ENCODE results near the gene LTA4H. TPM values are rescaled to one million over a fixed set of nuclear protein-coding genes. Genes with fewer than 3 reads are reported as not detected.

The LTA4H gene
- total and polyA plus RNA-seq, 2 of the 4 experiments (the other 2 are of a cell fraction) = 41.0 to 43.3 TPM

- no peak overlapping the region for H3K23ac ChIP-seq (ENCODE audit: low read depth, low read length)
- H2BK5ac ChIP-seq (ENCODE audit: low read depth, low read length, poor library complexity, severe bottlenecking) = no peak overlapping the region
- no peak overlapping the region for H3K4me3 ChIP-seq (ENCODE audit: insufficient read depth, low read depth, low read length)
- no peak overlapping the region for H2BK120ac ChIP-seq (ENCODE audit: low read depth, low read length)
- no peaks in the 10 kb centered on the region for H3K79me1 ChIP-seq (ENCODE audit: low read depth in 1 of 2, low read length in 2 of 2)
- H3K14ac ChIP-seq (replicated peaks; ENCODE audit: low read depth, low read length) = no peak overlapping the region
- H3K18ac ChIP-seq (ENCODE audit: low read depth, low read length) = no peak overlapping the region
- in situ Hi-C loops (cut with MboI; ENCODE audit: low sequenced_read_pairs) (no loop called here), dilution Hi-C loops (cut with HindIII; ENCODE audit: low sequenced_read_pairs, unreplicated experiment) (no loop called here), intact Hi-C loops (cut with micrococcal nuclease) (no loop called here)
- H2BK15ac ChIP-seq (ENCODE audit: low read depth, low read length) = no peak overlapping the region
- no peak overlapping the region for H3K9ac ChIP-seq (ENCODE audit: low read depth, low read length)
- no peak overlapping the region for H2AK5ac ChIP-seq (ENCODE audit: low read depth, low read length)
- H4K91ac ChIP-seq (ENCODE audit: insufficient read depth, low read depth, low read length) = no peak overlapping the region
- no peaks in the 10 kb centered on the region for H3K4me1 ChIP-seq (ENCODE audit: control insufficient read depth, insufficient read depth, low read length)
- H3K4ac ChIP-seq (ENCODE audit: low read depth, low read length) = no peak overlapping the region
- POLR2A ChIA-PET (ENCODE audit: unreplicated experiment) = no interaction called here
- no peaks in the 10 kb centered on the region for H3K36me3 ChIP-seq (ENCODE audit: control insufficient read depth, insufficient read depth, low read length)
- CTCF ChIA-PET = no interaction called here
- H3K9me1 ChIP-seq (ENCODE audit: insufficient read depth, low read length) = no peaks in the 10 kb centered on the region
- no peak overlapping the region for H4K8ac ChIP-seq (ENCODE audit: low read depth in 2 of 2, low read length in 2 of 2)
- H3K27me3 ChIP-seq (ENCODE audit: control insufficient read depth, insufficient read depth, low read length) = peaks cover 12% of the 10 kb centered on the region
- H3K56ac ChIP-seq (ENCODE audit: extremely low read depth, insufficient read depth, low read length) = no peak overlapping the region
- no peak for ATAC-seq (ENCODE audit: low read depth)
- no peak overlapping the region for H2BK20ac ChIP-seq (ENCODE audit: low read depth, low read length)
- no peaks in the 10 kb centered on the region for H3K9me3 ChIP-seq (ENCODE audit: control insufficient read depth, insufficient read depth, low read length)
- no TSS peak for BruUV-seq (replicated peaks)
- no peak overlapping the region for H2AFZ ChIP-seq (replicated peaks; ENCODE audit: low read length, poor library complexity)
- no peak overlapping the region for H3K4me2 ChIP-seq (ENCODE audit: low read depth, low read length)
- WGBS, 2 experiments (ENCODE audit: extremely low coverage in 2 of 2, insufficient read length in 1 of 2) = no CpG with 5 or more reads among the region's 2 CpGs
- no peak for TF ChIP-seq CEBPB (IDR thresholded peaks at IDR 0.05; ENCODE audit: low read depth, low read length)
- no peak for TF ChIP-seq POLR2A (IDR thresholded peaks at IDR 0.05; ENCODE audit: low read depth, low read length)
- no peak for TF ChIP-seq MAFK (IDR thresholded peaks at IDR 0.05; ENCODE audit: low read depth, low read length)
- no peak for TF ChIP-seq USF2 (IDR thresholded peaks at IDR 0.05; ENCODE audit: low read depth, low read length)
- TF ChIP-seq MXI1 (IDR thresholded peaks at IDR 0.05; ENCODE audit: borderline replicate concordance, low read depth, low read length) = no peak
- TF ChIP-seq FOS (IDR thresholded peaks at IDR 0.05; ENCODE audit: low read depth, low read length) = no peak
- TF ChIP-seq BHLHE40 (IDR thresholded peaks at IDR 0.05; ENCODE audit: low read depth, low read length) = no peak
- TF ChIP-seq CHD1 (IDR thresholded peaks at IDR 0.05; ENCODE audit: low read depth, low read length) = no peak
- no peak for TF ChIP-seq SMC3 (IDR thresholded peaks at IDR 0.05; ENCODE audit: low read depth, low read length)
- no peak for TF ChIP-seq NFE2L2 (IDR thresholded peaks at IDR 0.05; ENCODE audit: low read depth, low read length)
- TF ChIP-seq CTCF (conservative IDR thresholded peaks at IDR 0.05; ENCODE audit: low read depth, low read length) = no peak
- TF ChIP-seq RCOR1 (IDR thresholded peaks at IDR 0.05; ENCODE audit: insufficient replicate concordance, low read length) = no peak
- no peak for TF ChIP-seq RFX5 (IDR thresholded peaks at IDR 0.05; ENCODE audit: low read depth, low read length)
- no peak for TF ChIP-seq RAD21 (IDR thresholded peaks at IDR 0.05; ENCODE audit: low read length)
- H4K5ac ChIP-seq (ENCODE audit: low read depth, low read length) = no peak overlapping the region
- H2AK9ac ChIP-seq (replicated peaks; ENCODE audit: low read depth, low read length, poor library complexity) = no peak overlapping the region
- no peak overlapping the region for H3K27ac ChIP-seq (ENCODE audit: insufficient read depth, low read length)
- no peaks in the 10 kb centered on the region for H4K20me1 ChIP-seq (ENCODE audit: insufficient read depth, low read length)
- DNase-seq = no peak
Measured at GRCh38 chr12:95974358-95974757, 61.0 kb downstream of the LTA4H start.

All from IMR-90 (cell line).